Endothelial cell of umbilical vein (primary cell): ENCODE data around the gene SLC38A11. TPM values are rescaled to one million over a fixed set of nuclear protein-coding genes. Genes with fewer than 3 reads are reported as not detected.

ENCODE experiments used
- BruUV-seq: library from RNA; stranded (reverse); fragments of 400-500 nt; replicated peaks from 2 replicates; lab custom pipeline; 2021; lab: Mats Ljungman, UMichigan
- CTCF ChIA-PET: fragments of 300-600, 350-600 bp; sonication (Branson Sonifier 250); formaldehyde crosslinking; loops from one replicate; lab custom pipeline; 2021; ENCODE audit warnings: antibody characterized with exemption, inconsistent platforms; lab: Charles Lee
- POLR2A ChIA-PET: fragments of 300-600, 350-600 bp; sonication (Branson Sonifier 250); formaldehyde crosslinking; loops from one replicate; lab custom pipeline; 2021; ENCODE audit warnings: antibody characterized with exemption, inconsistent platforms; lab: Charles Lee
- DNase-seq: peaks from one replicate; pipeline ENCODE4 v3.0.0-alpha.2; 2011; ENCODE audit warnings: low read depth, low spot score
- FAIRE-seq: peaks from 2 replicates; lab custom pipeline; 2011; peaks lifted over from hg19 to GRCh38; lab: Jason Lieb, UNC
- H2AFZ ChIP-seq: 2 replicates; pipeline ENCODE4 v1.6.0; 2012; ENCODE audit warnings: low read depth, low read length, control low read depth, inconsistent platforms
- H3K27ac ChIP-seq: 2 replicates; pipeline ENCODE4 v1.5.1; 2011; ENCODE audit warnings: low read depth, mild to moderate bottlenecking, control low read depth, low read length, moderate library complexity; ENCODE audit not compliant: insufficient read depth
- H3K27me3 ChIP-seq, 2 experiments: 2 replicates each; pipeline versions ENCODE4 v1.6.0 to v1.6.1; 2011; ENCODE audit warnings: low read length in 2 of 2, mixed read lengths in 1 of 2; ENCODE audit not compliant: control insufficient read depth in 2 of 2, insufficient read depth in 2 of 2
- H3K36me3 ChIP-seq, 2 experiments: 2 replicates in 1 of 2; 3 replicates in 1 of 2; pipeline ENCODE4 v1.5.1; 2011; ENCODE audit warnings: low read length in 2 of 2, mild to moderate bottlenecking in 1 of 2, moderate library complexity in 1 of 2; ENCODE audit not compliant: control insufficient read depth in 2 of 2, insufficient read depth in 2 of 2; ENCODE audit errors: extremely low read depth in 1 of 2
- H3K4me1 ChIP-seq: 3 replicates; pipeline ENCODE4 v1.5.1; 2011; ENCODE audit warnings: mild to moderate bottlenecking, low read length; ENCODE audit not compliant: control insufficient read depth, insufficient read depth; ENCODE audit errors: extremely low read depth
- H3K4me2 ChIP-seq: 2 replicates; pipeline ENCODE4 v1.6.1; 2011; ENCODE audit warnings: low read length, control low read depth, mixed read lengths; ENCODE audit not compliant: insufficient read depth
- H3K4me3 ChIP-seq, 3 experiments: fragments of 200-600 bp in 1 of 3; sonication (generic), shearing (Covaris generic) in 1 of 3; replicated peaks in 1 of 3; 2 replicates each; pipeline ENCODE4 v1.5.1; 2011 to 2016; ENCODE audit warnings: control low read depth in 3 of 3, low read length in 3 of 3, mild to moderate bottlenecking in 2 of 3, inconsistent platforms in 1 of 3, low read depth in 1 of 3, moderate library complexity in 1 of 3; ENCODE audit not compliant: insufficient read depth in 1 of 3
- H3K79me2 ChIP-seq: 2 replicates; pipeline ENCODE4 v1.6.0; 2012; ENCODE audit warnings: low read length, inconsistent platforms; ENCODE audit not compliant: control insufficient read depth, insufficient read depth
- H3K9ac ChIP-seq: replicated peaks from 2 replicates; pipeline ENCODE3; 2011; ENCODE audit warnings: low read length, control low read depth; ENCODE audit not compliant: insufficient read depth; ENCODE audit errors: extremely low read depth
- H3K9me1 ChIP-seq: replicated peaks from 3 replicates; pipeline ENCODE4 v1.6.0; 2011; ENCODE audit warnings: mild to moderate bottlenecking, low read length; ENCODE audit not compliant: control insufficient read depth, insufficient read depth; ENCODE audit errors: extremely low read depth
- H3K9me3 ChIP-seq: replicated peaks from 2 replicates; pipeline ENCODE4 v1.5.1; 2012; ENCODE audit warnings: low read length, inconsistent platforms; ENCODE audit not compliant: control insufficient read depth, insufficient read depth
- H4K20me1 ChIP-seq: replicated peaks from 2 replicates; pipeline ENCODE3; 2011; ENCODE audit warnings: mild to moderate bottlenecking, low read length; ENCODE audit not compliant: control insufficient read depth, insufficient read depth; ENCODE audit errors: extremely low read depth
- EZH2 ChIP-seq: IDR thresholded peaks from 2 replicates; pipeline ENCODE4 v1.6.1; 2012; ENCODE audit warnings: borderline replicate concordance, low read depth, mild to moderate bottlenecking, moderate library complexity, low read length, inconsistent platforms; ENCODE audit not compliant: severe bottlenecking
- FOS ChIP-seq: IDR thresholded peaks from 2 replicates; pipeline ENCODE4 v1.6.1; 2011; ENCODE audit warnings: mild to moderate bottlenecking, low read length, moderate library complexity, borderline replicate concordance; ENCODE audit not compliant: insufficient read depth
- GATA2 ChIP-seq: IDR thresholded peaks from 2 replicates; pipeline ENCODE4 v1.7.0; 2011; ENCODE audit warnings: low read depth, mild to moderate bottlenecking, moderate library complexity, mixed read lengths, low read length; ENCODE audit not compliant: insufficient read length, insufficient read depth
- JUN ChIP-seq: IDR thresholded peaks from 2 replicates; pipeline ENCODE4 v1.6.1; 2011; ENCODE audit warnings: borderline replicate concordance, low read depth; ENCODE audit not compliant: insufficient read length, insufficient read depth
- MYC ChIP-seq: IDR thresholded peaks from one replicate; pipeline ENCODE4 v1.6.1; 2011; ENCODE audit warnings: mild to moderate bottlenecking, low read depth, low read length
- POLR2A ChIP-seq: IDR thresholded peaks from 2 replicates; pipeline ENCODE4 v1.6.1; 2012; ENCODE audit warnings: low read depth, mild to moderate bottlenecking, control low read depth, low read length
- POLR2AphosphoS5 ChIP-seq: IDR thresholded peaks from 2 replicates; pipeline ENCODE4 v1.6.1; 2012; ENCODE audit warnings: low read depth, mild to moderate bottlenecking, control low read depth, low read length, moderate library complexity; ENCODE audit not compliant: insufficient read depth
- dilution Hi-C: fragments of 300-500 bp; cut with MboI; formaldehyde crosslinking; loops from one replicate; pipeline ENCODE4 v1.15.0; 2019; ENCODE audit warnings: low sequenced_read_pairs; ENCODE audit not compliant: extremely low pct_ligation_motif_present
- intact Hi-C: fragments of 100-400 bp; cut with micrococcal nuclease; formaldehyde crosslinking; loops from one replicate; pipeline ENCODE4 v1.10.0; 2022
- polyA plus RNA-seq, 4 experiments: library from polyadenylated mRNA; depleted of rRNA in 3 of 4; stranded (reverse) in 3 of 4; unstranded in 1 of 4; fragments of >200 nt; gene quantifications; 2 replicates each; pipeline versions ENCODE4 v1.2.1 to v1.2.3, GENCODE V29; 2011 to 2012; ENCODE audit warnings: missing spikeins in 1 of 4
- small RNA-seq: library from RNA; depleted of rRNA; stranded (forward); fragments of <200 nt; gene quantifications from one replicate; pipeline ENCODE3, GENCODE V24; 2012; ENCODE audit warnings: low replicate concordance, low read depth; ENCODE audit not compliant: insufficient read depth, insufficient read length
- total RNA-seq: library from RNA; stranded (reverse); gene quantifications from 2 replicates; pipeline ENCODE4 v1.2.3, GENCODE V29; 2021
- TF ChIP-seq, protein P1 (sequence below): IDR thresholded peaks from 2 replicates; pipeline ENCODE4 v1.6.1; 2011; ENCODE audit not compliant: insufficient read depth, insufficient read length
- TF ChIP-seq, protein P2 (sequence below), 2 donors: IDR thresholded peaks; 1 replicate in 1 of 2; 2 replicates in 1 of 2; pipeline ENCODE4 v1.5.1; 2011; ENCODE audit warnings: low read length in 2 of 2, mild to moderate bottlenecking in 2 of 2, moderate library complexity in 2 of 2, control low read depth in 1 of 2, inconsistent platforms in 1 of 2, low read depth in 1 of 2; ENCODE audit not compliant: insufficient read depth in 1 of 2; ENCODE audit errors: extremely low read depth in 1 of 2

The SLC38A11 gene
- total and polyA plus RNA-seq, 2 donors (not counting 3 experiments of a cell fraction or from before 2014, with no cell fraction given): not detected

DNA sequence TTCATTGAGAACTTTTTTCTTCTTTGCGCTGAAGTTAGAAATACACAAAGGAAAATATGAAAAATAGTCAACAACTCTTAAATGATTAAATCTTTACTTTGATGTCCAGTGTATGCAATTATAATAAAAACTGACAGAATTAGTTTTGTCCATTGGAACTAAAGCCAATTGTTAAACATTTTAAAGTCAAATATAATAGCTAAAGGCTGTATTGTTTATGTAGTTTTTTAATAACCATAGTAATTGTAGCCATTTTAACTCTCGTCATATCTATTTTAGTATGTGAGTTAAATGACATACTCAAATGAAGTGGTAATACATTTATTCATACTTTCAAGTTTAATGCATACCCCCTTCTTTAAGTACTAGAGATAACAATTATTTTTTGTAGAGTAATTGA, 109.0 kb downstream of the SLC38A11 start:
- POLR2A ChIA-PET: no interaction called here
- H3K27me3 ChIP-seq: no peaks in the 10 kb centered on the region
- DNase-seq (no peak), FAIRE-seq (no peak)
- BruUV-seq: no TSS peak
- CTCF ChIA-PET: interaction anchor here (1.2 to 1.3 kb wide), 2 partner anchors 13 to 34 kb away, joined by 3 read pairs; no protein-coding TSS in a partner anchor
- intact Hi-C loops (no loop called here), dilution Hi-C loops (no loop called here)
- H3K9me1 ChIP-seq: no peaks in the 10 kb centered on the region
- no peak overlapping the region for H3K4me3 ChIP-seq
- TF ChIP-seq POLR2A (no peak), MYC (no peak), FOS (no peak), POLR2AphosphoS5 (no peak), JUN (no peak), GATA2 (no peak), EZH2 (no peak)
- TF ChIP-seq, protein P1, sequence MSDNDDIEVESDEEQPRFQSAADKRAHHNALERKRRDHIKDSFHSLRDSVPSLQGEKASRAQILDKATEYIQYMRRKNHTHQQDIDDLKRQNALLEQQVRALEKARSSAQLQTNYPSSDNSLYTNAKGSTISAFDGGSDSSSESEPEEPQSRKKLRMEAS: no peak
- TF ChIP-seq, protein P2, sequence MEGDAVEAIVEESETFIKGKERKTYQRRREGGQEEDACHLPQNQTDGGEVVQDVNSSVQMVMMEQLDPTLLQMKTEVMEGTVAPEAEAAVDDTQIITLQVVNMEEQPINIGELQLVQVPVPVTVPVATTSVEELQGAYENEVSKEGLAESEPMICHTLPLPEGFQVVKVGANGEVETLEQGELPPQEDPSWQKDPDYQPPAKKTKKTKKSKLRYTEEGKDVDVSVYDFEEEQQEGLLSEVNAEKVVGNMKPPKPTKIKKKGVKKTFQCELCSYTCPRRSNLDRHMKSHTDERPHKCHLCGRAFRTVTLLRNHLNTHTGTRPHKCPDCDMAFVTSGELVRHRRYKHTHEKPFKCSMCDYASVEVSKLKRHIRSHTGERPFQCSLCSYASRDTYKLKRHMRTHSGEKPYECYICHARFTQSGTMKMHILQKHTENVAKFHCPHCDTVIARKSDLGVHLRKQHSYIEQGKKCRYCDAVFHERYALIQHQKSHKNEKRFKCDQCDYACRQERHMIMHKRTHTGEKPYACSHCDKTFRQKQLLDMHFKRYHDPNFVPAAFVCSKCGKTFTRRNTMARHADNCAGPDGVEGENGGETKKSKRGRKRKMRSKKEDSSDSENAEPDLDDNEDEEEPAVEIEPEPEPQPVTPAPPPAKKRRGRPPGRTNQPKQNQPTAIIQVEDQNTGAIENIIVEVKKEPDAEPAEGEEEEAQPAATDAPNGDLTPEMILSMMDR (IDR thresholded peaks at IDR 0.05; ENCODE audit: extremely low read depth in 1 of 2, insufficient read depth in 1 of 2, low read depth in 1 of 2, low read length in 2 of 2): no peak
- H3K4me1 ChIP-seq: peaks cover 4% of the 10 kb centered on the region
- no peaks in the 10 kb centered on the region for H3K79me2 ChIP-seq
- no peaks in the 10 kb centered on the region for H3K36me3 ChIP-seq
- no peak overlapping the region for H3K27ac ChIP-seq
- H2AFZ ChIP-seq: no peak overlapping the region
- no peaks in the 10 kb centered on the region for H4K20me1 ChIP-seq
- no peaks in the 10 kb centered on the region for H3K9me3 ChIP-seq
- H3K4me2 ChIP-seq: no peak overlapping the region
- no peak overlapping the region for H3K9ac ChIP-seq

Small RNA genes within 50 kb of the gene (small RNA-seq; reads per million reads assigned to genes)
- not detected for gene RNA5SP110
- gene RNA5SP111: not detected

Other genes starting within 250 kb of the SLC38A11 start
- gene COBLL1, start 113.7 kb downstream of the SLC38A11 start, total RNA-seq: 38.2 and 38.4 TPM in 2 replicates
- 7.0 and 9.1 TPM in 2 replicates for gene COBLL1, start 113.7 kb downstream of the SLC38A11 start, polyA plus RNA-seq
- not detected in 2 replicates for gene SCN3A, start 248.5 kb upstream of the SLC38A11 start, total RNA-seq
- not detected in 2 replicates for gene SCN3A, start 248.5 kb upstream of the SLC38A11 start, polyA plus RNA-seq